ENCODE results near the gene IFNA13. TPM values are rescaled to one million over a fixed set of nuclear protein-coding genes. Genes with fewer than 3 reads are reported as not detected.

IFNA13 gene
- polyA plus RNA-seq, 3 donors = not detected

GRCh38 chr9:21322911-21323461 lies 44.9 kb downstream of the IFNA13 start:
- Mint-ChIP-seq H3K4me1 (peaks cover 28% of the 10 kb centered on the region), H3K4me3 (no peak overlapping the region), H3K27me3 (ENCODE audit: low read depth in 3 of 3) (no peaks in the 10 kb centered on the region), H3K9me3 (peaks cover 0 to 3% (median 0%) of the 10 kb centered on the region in 7 donors), H3K36me3 (peaks cover 44 to 49% of the 10 kb centered on the region in 2 donors), H3K27ac (no peak overlapping the region)
- no peak for TF ChIP-seq CTCF (IDR thresholded peaks at IDR 0.05)
- Histone ChIP-seq H4K20me1 (ENCODE audit: insufficient read depth, low read length) (peaks cover 53% of the 10 kb centered on the region), H3K4me1 (ENCODE audit: control insufficient read depth in 1 of 2, insufficient read depth in 2 of 2, low read length in 2 of 2) (no peaks in the 10 kb centered on the region), H3K9ac (ENCODE audit: insufficient read depth, low read length, poor library complexity, severe bottlenecking) (no peak overlapping the region), H2AFZ (ENCODE audit: insufficient read depth, low read depth, low read length, poor library complexity, severe bottlenecking) (no peak overlapping the region), H3K4me3 (replicated peaks in 1 of 3; ENCODE audit: low read depth in 2 of 3, low read length in 3 of 3) (no peak overlapping the region), H3K9me3 (replicated peaks in 1 of 2; ENCODE audit: control insufficient read depth in 1 of 2, insufficient read depth in 1 of 2, low read length in 2 of 2) (no peaks in the 10 kb centered on the region), H3K4me2 (replicated peaks; ENCODE audit: extremely low read depth, low read length, poor library complexity, severe bottlenecking) (no peak overlapping the region), H3K27me3 (ENCODE audit: control insufficient read depth in 2 of 2, insufficient read depth in 2 of 2, low read length in 2 of 2) (no peaks in the 10 kb centered on the region), H3K27ac (ENCODE audit: low read depth in 1 of 2, low read length in 2 of 2) (no peak overlapping the region), H3K36me3 (replicated peaks in 1 of 2; ENCODE audit: control insufficient read depth in 1 of 2, insufficient read depth in 2 of 2, low read length in 2 of 2) (peaks cover 20 to 55% of the 10 kb centered on the region in 2 donors), H3K79me2 (ENCODE audit: insufficient read depth, low read length) (peaks cover 18% of the 10 kb centered on the region)
- WGBS (ENCODE audit: insufficient coverage) = 66% methylated on average over 5 of the region's 5 CpGs
- intact Hi-C loops (cut with micrococcal nuclease) = loop anchor here in 1 of 2 donors (10.0 kb wide), 3 partner anchors 68 to 132 kb away; no protein-coding TSS in a partner anchor
- DNase-seq = no peak

- Mint-ChIP-seq H3K27me3 (ENCODE audit: low read depth in 3 of 3) (peaks cover 2 to 6% (median 3%) of the 10 kb centered on the region in 3 donors), H3K9me3 (peaks cover 0 to 3% (median 0%) of the 10 kb centered on the region in 7 donors), H3K36me3 (peaks cover 41% of the 10 kb centered on the region in 2 donors), H3K27ac (peak overlapping the region in 1 of 7 donors; percentile 55), H3K4me3 (no peak overlapping the region), H3K4me1 (peaks cover 21% of the 10 kb centered on the region)
- no peak for TF ChIP-seq CTCF (IDR thresholded peaks at IDR 0.05)
- H3K9ac ChIP-seq (ENCODE audit: insufficient read depth, low read length, poor library complexity, severe bottlenecking) = no peak overlapping the region
- no peak overlapping the region for H3K27ac ChIP-seq (ENCODE audit: low read depth in 1 of 2, low read length in 2 of 2)
- no peak for DNase-seq
- no peak overlapping the region for H2AFZ ChIP-seq (ENCODE audit: insufficient read depth, low read depth, low read length, poor library complexity, severe bottlenecking)
- peaks cover 20 to 50% of the 10 kb centered on the region in 2 donors for H3K36me3 ChIP-seq (replicated peaks in 1 of 2; ENCODE audit: control insufficient read depth in 1 of 2, insufficient read depth in 2 of 2, low read length in 2 of 2)
- no peaks in the 10 kb centered on the region for H3K4me1 ChIP-seq (ENCODE audit: control insufficient read depth in 1 of 2, insufficient read depth in 2 of 2, low read length in 2 of 2)
- WGBS (ENCODE audit: insufficient coverage) = no CpG with 5 or more reads among the region's 2 CpGs
- H4K20me1 ChIP-seq (ENCODE audit: insufficient read depth, low read length) = peaks cover 28% of the 10 kb centered on the region
- H3K4me2 ChIP-seq (replicated peaks; ENCODE audit: extremely low read depth, low read length, poor library complexity, severe bottlenecking) = no peak overlapping the region
- H3K79me2 ChIP-seq (ENCODE audit: insufficient read depth, low read length) = peaks cover under 1% of the 10 kb centered on the region
- peaks cover 0 to 7% of the 10 kb centered on the region in 2 donors for H3K27me3 ChIP-seq (ENCODE audit: control insufficient read depth in 2 of 2, insufficient read depth in 2 of 2, low read length in 2 of 2)
- no peak overlapping the region for H3K4me3 ChIP-seq (replicated peaks in 1 of 3; ENCODE audit: low read depth in 2 of 3, low read length in 3 of 3)
- H3K9me3 ChIP-seq (replicated peaks in 1 of 2; ENCODE audit: control insufficient read depth in 1 of 2, insufficient read depth in 1 of 2, low read length in 2 of 2) = no peaks in the 10 kb centered on the region
- intact Hi-C loops (cut with micrococcal nuclease) = loop anchor here in 1 of 2 donors (10.0 kb wide), 3 partner anchors 66 to 134 kb away; no protein-coding TSS in a partner anchor
These were observed 47.4 kb downstream of the IFNA13 start for GRCh38 chr9:21320465-21320864.
